GM18951 (cell line): Measurements from ENCODE around the gene CLCN7.

Experiments used
- POLR2A ChIP-seq: IDR thresholded peaks from 4 replicates; pipeline ENCODE4 v1.6.1; 2011; ENCODE audit warnings: mild to moderate bottlenecking; ENCODE audit not compliant: insufficient read length, insufficient read depth; ENCODE audit errors: extremely low read depth
- in situ Hi-C: fragments of 300-500 bp; cut with MboI; formaldehyde crosslinking; loops from one replicate; pipeline ENCODE4 v1.12.0; 2022; ENCODE audit warnings: low sequenced_read_pairs, mixed read lengths, inconsistent platforms; ENCODE audit not compliant: unreplicated experiment

Gene CLCN7

DNA sequence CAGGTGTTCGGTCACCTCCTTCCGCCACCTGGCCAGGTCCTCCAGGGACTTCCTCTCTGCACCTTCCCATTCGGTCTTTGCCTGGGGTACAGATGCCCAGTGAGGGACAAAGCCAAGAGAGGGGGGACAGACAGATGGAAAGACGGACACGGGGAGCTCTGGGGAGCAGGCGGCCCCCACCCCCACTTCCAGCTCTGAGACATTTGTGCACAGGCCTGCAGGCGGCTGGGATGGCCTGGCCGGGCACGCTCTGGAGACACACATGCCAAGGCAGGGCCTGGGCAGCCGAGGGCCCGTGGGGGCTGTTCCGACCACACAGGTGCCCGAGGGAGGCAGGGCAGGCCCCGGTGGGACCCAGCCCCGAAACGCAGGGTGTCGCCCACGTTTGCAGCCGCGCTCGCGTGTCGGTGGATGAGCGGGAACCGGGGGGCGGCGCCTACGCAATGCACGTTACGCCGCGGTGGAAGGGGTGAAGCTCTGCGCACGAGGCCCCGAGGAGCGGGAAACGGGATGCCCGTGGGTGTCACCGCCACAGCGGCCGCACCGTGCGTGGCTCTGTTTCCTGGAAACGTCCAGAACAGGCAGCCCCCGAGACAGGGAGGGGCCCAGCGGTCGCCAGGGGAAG, 38.0 kb downstream of the CLCN7 start:
- in situ Hi-C loops = no loop called here
- TF ChIP-seq POLR2A = no peak

DNA sequence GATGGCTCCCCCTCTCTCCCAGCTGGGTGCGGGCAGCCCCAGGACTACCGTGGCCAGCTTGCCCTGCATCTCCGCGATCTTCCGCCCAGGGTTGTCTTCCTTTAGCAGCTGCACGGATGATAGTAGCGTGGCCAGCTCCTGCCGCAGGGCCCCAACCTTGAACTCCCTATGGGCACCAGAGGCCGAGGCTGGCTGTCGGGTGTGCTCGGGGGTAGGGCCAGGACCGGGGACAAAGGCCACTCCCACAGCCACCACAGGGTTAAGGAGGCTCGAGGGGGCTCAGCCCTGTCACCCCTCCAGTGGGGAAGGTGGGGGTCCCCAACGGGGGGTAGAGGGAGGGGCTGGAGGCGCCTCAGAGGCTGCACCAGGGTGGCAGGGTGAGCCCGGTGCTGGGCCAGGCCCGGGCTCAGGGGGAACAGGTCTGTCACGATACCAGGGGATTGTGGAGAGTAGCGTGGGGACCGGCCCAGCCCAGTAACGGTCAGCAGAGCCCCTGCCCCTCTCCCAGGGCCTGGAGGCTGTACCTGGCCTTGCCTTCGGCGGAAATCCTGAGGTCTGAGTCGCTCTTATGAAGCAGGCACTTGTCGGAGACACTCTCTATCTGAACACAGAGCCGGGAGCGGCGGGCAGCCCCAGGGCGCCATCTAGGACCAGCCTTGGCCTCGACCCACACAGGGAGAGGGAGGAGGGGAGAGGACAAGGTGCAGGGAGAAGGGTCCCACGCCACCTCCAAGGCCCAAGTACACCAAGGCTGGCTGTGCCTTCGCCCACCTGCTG, 38.7 kb downstream of the CLCN7 start:
- in situ Hi-C loops = no loop called here

DNA sequence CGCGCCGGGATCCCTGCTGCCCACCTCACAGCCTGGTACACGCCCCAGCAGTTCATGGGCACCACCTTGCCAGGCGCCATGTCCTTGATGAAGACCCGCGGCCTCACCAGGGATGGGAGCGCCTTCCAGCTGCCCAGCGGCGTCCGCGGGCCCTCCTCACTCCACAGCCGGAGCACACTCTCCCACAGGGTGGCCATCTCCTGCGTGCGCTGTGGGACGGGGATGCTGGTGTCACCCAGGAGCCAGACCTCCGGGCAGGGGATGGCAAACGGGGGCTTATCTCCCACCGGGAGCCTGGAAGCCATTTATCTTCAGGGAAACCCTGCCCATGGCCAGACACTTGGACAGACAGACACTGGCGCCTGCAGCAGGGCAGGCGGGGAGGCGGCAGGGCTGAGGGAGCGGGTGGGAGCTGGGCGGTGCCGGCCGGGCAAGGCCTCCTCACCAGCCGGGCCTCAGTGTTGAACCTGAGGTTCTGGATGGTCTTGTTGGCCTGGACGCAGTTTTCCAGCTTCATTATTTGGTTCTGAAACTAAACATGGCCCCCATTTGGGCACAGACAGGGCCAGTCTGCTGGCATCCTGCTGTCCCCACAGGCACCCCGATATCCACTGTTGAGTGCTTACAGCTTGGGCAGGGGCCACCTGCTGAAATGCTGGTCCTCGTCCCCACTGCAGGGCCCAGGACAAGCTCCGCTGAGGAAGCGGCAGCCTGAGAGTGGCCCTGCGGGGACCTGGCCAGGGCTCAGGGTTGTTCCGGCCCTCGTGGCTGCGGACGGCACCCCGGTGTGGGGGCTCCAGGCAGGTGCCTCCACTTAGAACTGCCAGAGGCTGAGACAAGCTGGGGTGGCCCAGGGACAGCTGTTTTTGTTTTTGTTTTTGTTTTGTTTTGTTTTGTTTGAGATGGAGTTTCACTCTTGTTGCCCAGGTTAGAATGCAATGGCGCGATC, 39.9 kb downstream of the CLCN7 start:
- no peak for TF ChIP-seq POLR2A
- in situ Hi-C loops = no loop called here

More for the DNA sequence above, 38.7 kb downstream of the CLCN7 start:
- TF ChIP-seq POLR2A = no peak

DNA sequence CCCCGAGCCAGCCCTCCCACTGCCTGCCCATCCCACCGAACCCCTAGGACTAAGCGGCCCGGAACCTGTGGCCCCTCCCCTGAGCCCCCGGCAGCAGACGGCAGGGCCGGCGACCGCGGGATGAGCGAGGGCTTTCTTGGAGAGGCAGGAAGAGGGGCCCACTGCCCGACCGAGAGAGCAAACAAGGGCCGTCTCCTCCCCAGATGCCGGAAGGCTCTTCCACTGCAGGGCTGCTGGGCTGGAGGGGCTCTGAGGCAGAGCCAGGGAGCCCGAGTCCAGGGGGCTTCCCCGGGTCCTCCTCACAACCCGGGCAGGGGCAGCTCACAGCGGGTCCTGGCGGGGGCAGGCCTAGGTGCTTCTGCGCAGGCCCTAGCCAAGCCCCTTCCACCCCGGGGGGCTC, 41.1 kb downstream of the CLCN7 start:
- no peak for TF ChIP-seq POLR2A
- in situ Hi-C loops = no loop called here

DNA sequence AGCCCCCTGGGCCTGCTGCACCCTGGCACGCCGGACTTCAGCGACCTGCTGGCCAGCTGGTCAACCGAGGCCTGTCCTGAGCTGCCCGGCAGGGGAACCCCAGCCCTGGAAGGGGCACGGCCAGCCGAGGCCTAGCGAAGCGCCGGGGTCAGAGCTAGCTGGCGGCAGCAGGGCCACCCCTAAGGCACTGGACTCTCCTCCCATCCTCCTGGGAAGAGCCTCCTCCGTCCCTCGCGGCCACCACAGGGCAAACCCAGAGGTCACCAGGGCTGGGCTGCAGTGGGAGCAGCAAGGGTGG, 41.6 kb downstream of the CLCN7 start:
- TF ChIP-seq POLR2A = no peak
- in situ Hi-C loops = no loop called here

DNA sequence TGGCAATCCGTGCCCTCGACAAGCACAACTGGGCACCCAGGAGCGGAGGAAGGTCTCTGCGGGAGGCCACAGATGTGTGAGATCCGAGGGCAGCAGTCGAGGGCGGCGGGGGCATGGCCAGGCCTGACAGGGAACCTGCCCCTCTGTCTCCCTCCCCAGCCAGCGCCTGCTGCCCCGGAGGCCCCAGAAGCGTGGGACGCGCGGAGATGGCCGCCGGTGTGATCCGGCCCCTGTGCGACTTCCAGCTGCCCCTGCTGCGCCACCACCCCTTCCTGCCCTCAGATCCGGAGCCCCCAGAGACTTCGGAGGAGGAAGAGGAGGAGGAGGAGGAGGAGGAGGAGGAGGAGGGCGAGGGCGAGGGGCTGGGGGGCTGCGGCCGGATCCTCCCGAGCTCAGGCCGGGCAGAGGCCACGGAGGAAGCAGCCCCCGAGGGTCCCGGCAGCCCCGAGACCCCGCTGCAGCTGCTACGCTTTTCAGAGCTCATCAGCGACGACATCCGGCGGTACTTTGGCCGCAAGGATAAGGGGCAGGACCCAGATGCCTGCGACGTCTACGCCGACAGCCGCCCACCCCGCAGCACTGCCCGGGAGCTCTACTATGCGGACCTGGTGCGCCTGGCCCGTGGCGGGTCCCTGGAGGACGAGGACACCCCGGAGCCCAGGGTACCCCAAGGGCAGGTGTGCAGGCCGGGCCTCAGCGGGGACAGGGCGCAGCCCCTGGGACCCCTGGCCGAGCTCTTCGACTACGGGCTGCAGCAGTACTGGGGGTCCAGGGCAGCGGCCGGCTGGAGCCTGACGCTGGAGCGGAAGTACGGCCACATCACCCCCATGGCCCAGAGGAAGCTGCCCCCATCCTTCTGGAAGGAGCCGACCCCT, 42.2 kb downstream of the CLCN7 start:
- TF ChIP-seq POLR2A = no peak
- in situ Hi-C loops = no loop called here

DNA sequence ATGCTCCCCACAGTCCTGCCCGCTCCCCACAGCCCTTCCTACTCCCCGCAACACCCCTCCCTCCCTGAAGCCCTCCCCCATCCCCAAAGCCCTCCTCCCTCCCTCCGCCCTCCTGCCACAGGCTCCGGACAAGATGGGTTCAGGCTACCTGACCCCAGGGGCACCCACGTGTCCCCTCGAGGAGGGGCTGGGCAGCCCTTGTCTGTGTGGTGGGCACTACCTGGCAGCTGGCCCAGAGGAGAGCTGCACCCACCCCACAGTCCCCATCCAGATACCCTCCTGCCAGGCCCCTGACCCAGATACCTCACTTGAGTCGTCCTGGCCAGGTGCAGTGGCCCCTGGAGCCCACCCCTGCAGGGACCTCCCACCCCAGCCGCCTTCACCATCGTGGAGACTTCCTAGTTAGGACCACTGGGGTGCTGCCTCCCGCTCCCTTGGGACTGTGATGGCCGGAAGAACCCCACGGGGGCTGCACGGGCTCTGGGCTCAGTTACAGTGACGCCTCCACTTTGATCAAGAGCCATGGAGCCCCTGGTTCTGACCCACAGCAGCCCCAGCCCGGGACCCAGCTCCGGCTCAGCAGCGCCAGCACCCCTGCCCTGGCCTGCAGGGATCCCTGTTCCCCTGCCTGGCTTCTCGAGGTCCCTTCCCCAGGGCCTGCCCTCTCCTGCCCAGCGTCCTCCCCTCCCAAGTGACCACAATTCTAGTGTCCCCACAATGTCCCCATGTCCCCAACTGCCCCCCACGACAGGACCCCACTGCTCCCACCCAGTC, 43.1 kb downstream of the CLCN7 start:
- in situ Hi-C loops = no loop called here
- no peak for TF ChIP-seq POLR2A

DNA sequence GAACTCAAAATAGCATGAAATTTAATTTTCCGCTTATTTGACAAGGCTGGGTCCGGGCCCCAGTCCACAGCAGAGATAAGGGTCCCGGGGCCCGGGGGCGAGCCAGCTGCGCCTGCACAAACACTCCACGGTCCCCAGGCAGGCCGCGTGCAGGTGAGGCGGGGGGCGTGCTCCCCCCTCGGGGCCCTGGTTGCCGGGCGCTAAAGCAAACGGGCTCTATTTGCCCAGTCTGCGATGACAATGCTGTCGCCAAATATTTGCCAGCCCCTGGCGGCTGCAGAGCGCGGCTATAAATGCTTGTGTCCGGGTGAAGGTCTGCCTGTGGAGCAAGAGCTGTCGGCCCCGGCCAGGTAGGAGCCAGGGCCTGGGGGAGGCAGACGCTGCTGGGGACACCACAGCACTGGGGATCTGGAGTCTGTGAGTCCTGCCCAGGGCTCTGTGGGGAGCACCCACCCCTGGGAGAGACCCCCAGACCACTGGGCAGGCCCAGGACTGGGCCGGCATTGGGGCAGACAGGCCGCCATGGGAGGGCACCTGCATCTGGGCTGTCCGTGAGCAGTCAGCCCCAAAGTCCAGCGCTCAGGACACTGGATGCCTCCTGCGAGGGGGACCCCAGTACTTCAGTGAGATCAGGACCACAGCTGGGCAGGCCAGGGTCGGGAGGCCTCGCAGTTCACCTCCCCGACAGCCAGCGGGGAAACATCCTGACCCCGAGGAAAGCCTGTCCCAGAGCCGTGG, 43.9 kb downstream of the CLCN7 start, which contains the start of gene PERCC1:
TSS of gene PERCC1 (plus strand) at position 320 of the 738 bp plus-strand sequence. CDS start 1,516 bp downstream, outside the sequence.
- in situ Hi-C loops = no loop called here
- no peak for TF ChIP-seq POLR2A

DNA sequence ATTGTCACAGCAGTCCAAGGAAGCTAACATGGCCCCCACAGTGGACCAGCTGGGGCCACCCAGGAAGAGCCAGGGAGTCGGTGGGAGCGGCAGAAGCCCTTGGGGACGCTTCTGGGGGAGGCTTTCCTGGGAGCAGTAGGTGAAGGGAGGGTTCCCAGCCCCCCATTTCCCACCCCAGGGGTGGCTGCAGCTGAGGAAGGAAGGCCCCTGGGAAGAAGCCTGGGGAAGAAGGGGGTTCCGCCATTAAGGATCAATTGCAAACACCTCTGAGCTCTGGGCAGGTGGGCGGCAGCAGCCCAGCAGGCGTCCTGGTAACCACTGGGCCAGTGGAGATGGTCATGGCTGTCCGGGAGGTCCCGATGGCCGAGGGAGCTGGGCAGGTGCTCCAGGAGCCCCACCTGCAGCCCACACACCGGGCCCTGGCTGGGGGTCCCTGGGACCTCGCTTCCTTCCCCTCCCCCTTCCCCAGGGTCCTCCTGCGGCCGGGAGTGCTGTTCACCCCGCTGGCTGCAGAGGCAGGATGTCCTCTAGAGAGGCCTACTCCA, 44.5 kb downstream of the CLCN7 start:
- no peak for TF ChIP-seq POLR2A
- in situ Hi-C loops = no loop called here

DNA sequence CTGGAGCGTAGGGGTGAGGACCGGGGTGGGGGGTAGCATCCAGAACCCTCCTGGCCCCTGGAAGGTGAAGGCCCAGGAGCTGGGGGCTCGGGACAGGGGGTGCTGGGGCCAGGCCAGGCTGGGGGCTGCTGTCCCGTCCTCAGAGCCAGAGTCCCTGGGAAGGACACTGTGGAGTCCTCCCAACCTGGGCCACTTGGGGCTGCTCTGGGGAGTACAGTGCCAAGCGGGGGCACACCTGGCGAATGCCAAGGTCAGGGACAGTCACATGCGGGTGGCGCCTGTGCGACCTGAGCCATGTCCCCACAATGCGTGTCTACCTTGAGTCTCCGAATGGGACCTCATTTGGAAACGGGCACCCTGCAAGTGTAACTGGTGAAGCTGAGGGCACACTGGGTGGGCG, 45.2 kb downstream of the CLCN7 start:
- TF ChIP-seq POLR2A = no peak
- in situ Hi-C loops = no loop called here

DNA sequence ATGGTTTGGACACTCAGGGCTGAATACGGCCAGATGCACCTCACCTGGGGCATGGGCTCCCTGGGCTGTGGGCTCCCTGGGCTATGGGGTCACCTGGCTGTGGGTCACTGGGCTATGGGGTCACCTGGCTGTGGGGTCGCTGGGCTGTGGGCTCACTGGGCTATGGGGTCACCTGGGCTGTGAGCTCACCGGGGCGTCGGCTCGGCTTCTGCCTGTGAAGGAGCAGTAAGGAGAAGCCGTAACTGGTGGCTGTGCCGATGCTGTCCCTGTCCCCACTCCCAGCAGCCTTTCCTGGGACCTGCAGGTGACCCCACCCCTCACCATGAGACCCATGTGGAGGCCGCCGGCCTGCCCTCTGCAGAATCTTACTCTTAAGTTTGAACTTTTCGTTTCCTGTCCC, 45.8 kb downstream of the CLCN7 start:
- in situ Hi-C loops = no loop called here
- no peak for TF ChIP-seq POLR2A
